Measurements from ENCODE around the gene MESD.
A peak's percentile ranks its signal among the peaks of the same experiment; 100 is the strongest.

Gene MESD

GRCh38 chr15:80911821-80912220 is 77.8 kb downstream of the MESD start:
- no peak for DNase-seq (ENCODE audit: low spot score)

- peak; percentile 13 for DNase-seq (ENCODE audit: low spot score)
These were observed 83.4 kb downstream of the MESD start for GRCh38 chr15:80906159-80906766.

GRCh38 chr15:80904998-80905397 is 84.6 kb downstream of the MESD start:
- no peak for DNase-seq (ENCODE audit: low spot score)

- no peak for DNase-seq (ENCODE audit: low spot score)
These were observed 87.3 kb downstream of the MESD start for GRCh38 chr15:80902298-80902801.

- no peak for DNase-seq (ENCODE audit: low spot score)
These were observed 91.6 kb downstream of the MESD start for GRCh38 chr15:80898040-80898439.

Small RNA genes lying within 50 kb of the gene (small RNA-seq; reads per million reads assigned to genes)
- 0 reads per million in 2 experiments for gene MIR4514

Data from SK-N-DZ (cell line).